Ovary (tissue), 3 donors: ENCODE results near the gene ZC3HAV1.

Source experiments
- POLR2A ChIP-seq: fragments of 450-650 bp; IDR thresholded peaks from one replicate; pipeline ENCODE4 v1.6.1; 2017; ENCODE audit warnings: antibody characterized with exemption, mild to moderate bottlenecking, moderate library complexity
- TF ChIP-seq, protein P1 (sequence below), 3 donors: fragments of 450-650 bp in 2 of 3; fragments of 200-600 bp in 1 of 3; IDR thresholded peaks; one replicate each; pipeline versions ENCODE4 v1.5.1 to v1.8.0; 2016 to 2022; ENCODE audit warnings: antibody characterized with exemption in 3 of 3, mild to moderate bottlenecking in 1 of 3
- donor health status: DM: no; HTN: no; CAD: no.

DNA sequence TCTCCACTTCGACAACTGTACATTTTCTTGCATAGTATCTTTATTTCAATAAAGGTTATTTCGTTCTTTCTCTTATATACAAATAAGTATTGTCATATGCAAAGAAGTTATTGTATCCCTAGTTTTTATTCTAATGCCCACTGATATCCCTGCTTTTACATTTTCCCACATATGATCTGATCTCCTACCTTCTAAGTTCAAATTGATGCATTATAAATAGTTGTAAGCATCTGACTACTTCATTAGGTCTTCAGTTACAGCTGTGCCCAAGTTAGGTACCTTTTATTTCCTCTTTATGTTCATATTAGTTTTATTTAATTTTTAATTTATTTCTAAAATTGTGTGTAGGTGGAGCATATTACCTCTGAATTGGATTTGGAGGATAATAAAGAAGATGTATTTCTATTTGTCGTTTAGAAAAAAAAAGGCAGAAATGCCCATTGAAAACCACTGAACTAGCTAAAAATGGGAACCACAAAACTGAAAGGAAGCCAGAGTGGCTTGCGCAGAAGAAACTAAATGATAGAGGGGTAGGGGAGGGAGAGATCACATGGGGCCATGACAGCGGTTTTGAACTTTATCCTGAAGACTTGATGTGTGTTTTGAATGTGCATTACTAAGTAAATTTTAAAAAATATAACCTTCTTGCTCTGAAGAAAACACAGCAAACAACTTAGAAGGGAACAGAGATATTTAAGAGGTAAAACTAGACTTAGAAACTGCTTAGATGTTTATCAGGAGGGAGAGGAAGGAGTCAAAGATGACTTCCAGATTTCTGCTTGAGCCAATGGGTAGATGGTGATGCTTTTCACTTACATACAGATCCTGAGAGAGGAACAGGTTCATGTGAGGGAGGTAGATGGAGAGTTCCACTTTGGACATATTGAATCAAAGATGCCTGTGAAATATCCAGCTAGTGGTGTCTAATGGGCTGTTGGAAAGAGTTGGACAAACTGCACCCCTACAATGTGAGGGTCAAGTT lies 64.4 kb downstream of the ZC3HAV1 start:
- no peak for TF ChIP-seq POLR2A
- TF ChIP-seq, protein P1, sequence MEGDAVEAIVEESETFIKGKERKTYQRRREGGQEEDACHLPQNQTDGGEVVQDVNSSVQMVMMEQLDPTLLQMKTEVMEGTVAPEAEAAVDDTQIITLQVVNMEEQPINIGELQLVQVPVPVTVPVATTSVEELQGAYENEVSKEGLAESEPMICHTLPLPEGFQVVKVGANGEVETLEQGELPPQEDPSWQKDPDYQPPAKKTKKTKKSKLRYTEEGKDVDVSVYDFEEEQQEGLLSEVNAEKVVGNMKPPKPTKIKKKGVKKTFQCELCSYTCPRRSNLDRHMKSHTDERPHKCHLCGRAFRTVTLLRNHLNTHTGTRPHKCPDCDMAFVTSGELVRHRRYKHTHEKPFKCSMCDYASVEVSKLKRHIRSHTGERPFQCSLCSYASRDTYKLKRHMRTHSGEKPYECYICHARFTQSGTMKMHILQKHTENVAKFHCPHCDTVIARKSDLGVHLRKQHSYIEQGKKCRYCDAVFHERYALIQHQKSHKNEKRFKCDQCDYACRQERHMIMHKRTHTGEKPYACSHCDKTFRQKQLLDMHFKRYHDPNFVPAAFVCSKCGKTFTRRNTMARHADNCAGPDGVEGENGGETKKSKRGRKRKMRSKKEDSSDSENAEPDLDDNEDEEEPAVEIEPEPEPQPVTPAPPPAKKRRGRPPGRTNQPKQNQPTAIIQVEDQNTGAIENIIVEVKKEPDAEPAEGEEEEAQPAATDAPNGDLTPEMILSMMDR (IDR thresholded peaks at IDR 0.05), result no peak
